Measurements from ENCODE around the gene SHKBP1.
"Not testable (repeated sequence)": the region's sequence is repeated elsewhere in the genome, so short reads cannot be mapped to it uniquely, and the experiment has no call there.

SHKBP1 gene

DNA sequence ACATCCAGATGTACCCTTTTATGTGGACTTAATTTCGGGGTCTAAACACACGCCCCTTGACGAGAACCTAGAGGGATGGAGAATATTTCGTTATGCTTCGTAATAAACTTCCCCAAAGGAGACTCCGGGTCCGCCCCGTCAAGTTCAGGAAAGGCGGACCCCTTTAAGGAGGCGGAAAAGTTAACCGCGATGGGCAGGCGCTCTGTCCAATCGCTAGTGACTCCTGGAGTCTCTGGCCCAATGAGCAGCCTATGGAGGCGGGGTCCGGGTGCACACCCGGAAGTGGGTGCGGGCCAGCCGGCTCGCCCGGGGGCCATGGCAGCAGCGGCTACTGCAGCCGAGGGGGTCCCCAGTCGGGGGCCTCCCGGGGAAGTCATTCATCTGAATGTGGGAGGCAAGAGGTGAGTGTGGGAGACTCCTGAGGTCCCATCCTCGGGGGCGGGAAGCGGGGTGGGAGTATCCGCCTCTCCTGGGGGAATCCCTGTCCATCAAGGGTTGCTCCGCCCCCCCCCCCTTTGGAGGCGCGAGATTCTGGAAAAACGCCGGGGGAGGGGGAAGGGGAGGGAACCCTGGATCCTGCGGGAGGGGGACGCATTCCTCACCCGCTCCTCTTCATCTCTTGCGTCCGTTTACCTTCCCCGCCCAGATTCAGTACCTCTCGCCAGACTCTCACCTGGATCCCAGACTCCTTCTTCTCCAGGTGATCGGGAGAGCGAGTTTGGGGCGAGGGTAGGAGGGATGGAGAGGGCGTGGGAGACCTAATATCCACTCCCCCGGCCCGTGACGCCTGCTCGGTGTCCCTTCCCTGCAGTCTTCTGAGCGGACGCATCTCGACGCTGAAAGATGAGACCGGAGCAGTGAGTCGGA lies at the start of gene SHKBP1:
TSS of gene SHKBP1 (plus strand) at position 289 of the 867 bp plus-strand sequence. CDS start at position 316, 27 bp downstream.
- no peak for TF ChIP-seq POLR2A (IDR thresholded peaks at IDR 0.05; ENCODE audit: low read depth, low read length)
- FAIRE-seq, result no peak
- peak; percentile 99 for DNase-seq (ENCODE audit: insufficient read length, low spot score)

- DNase-seq (ENCODE audit: insufficient read length, low spot score) (no peak), FAIRE-seq (no peak)
- no peak for TF ChIP-seq POLR2A (IDR thresholded peaks at IDR 0.05; ENCODE audit: low read depth, low read length)
These were observed 48.6 kb upstream of the SHKBP1 start for GRCh38 chr19:40528078-40528477.

GRCh38 chr19:40528533-40529092 lies 48.1 kb upstream of the SHKBP1 start:
- DNase-seq (ENCODE audit: insufficient read length, low spot score) (no peak), FAIRE-seq (no peak)
- TF ChIP-seq POLR2A (IDR thresholded peaks at IDR 0.05; ENCODE audit: low read depth, low read length), result no peak

- peak; percentile 100 for DNase-seq (ENCODE audit: insufficient read length, low spot score)
- no peak for TF ChIP-seq POLR2A (IDR thresholded peaks at IDR 0.05; ENCODE audit: low read depth, low read length)
- FAIRE-seq, result no peak
These were observed 47.3 kb upstream of the SHKBP1 start for GRCh38 chr19:40529093-40529954.

DNA sequence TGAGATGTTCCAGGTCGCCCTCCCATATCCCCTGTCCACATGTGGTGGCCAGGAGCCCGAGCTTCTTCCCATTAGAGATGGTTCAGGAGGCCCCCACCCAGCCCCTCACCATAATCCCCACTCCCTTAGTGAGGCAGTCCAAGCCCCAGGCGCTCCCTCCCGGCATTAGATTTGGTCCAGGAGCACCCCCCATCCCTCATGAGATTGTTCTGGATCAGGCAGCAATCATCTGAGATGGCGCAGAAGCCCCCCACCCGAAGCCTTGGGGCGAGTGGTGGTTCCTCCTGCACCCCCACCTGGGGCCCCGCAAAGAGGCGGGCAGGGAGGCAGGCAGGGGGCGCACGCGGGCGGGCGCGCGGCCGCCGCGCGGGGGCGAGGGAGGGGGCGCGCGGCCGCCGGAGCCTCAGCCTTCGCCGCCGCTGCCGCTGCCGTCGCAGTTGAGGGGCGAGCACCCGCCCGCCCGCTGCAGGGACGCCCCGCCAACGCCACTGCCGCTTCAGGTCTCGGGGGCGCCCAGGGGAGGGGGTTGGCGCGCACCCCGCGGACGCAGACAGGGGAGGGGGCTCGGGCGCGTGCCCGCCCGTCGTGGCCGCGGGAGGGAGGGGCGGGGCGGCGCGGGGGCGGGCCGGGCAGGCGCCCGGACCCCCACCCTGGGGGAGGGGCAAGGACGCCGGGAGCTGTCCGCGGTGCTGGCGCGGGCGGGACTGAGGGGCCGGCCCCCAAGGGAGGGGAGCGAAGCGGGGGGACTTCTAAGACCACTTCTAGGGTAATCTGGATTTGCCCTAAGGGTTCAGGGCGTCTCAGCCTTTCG lies 46.4 kb upstream of the SHKBP1 start:
- FAIRE-seq (no peak), DNase-seq (ENCODE audit: insufficient read length, low spot score) (no peak)
- TF ChIP-seq POLR2A (IDR thresholded peaks at IDR 0.05; ENCODE audit: low read depth, low read length), result no peak

GRCh38 chr19:40533508-40533907 lies 43.2 kb upstream of the SHKBP1 start:
- DNase-seq (ENCODE audit: insufficient read length, low spot score) (peak; percentile 55), FAIRE-seq (no peak)
- no peak for TF ChIP-seq POLR2A (IDR thresholded peaks at IDR 0.05; ENCODE audit: low read depth, low read length)

- TF ChIP-seq POLR2A (IDR thresholded peaks at IDR 0.05; ENCODE audit: low read depth, low read length), result no peak
These were observed 42.5 kb upstream of the SHKBP1 start for GRCh38 chr19:40534148-40534547.

DNA sequence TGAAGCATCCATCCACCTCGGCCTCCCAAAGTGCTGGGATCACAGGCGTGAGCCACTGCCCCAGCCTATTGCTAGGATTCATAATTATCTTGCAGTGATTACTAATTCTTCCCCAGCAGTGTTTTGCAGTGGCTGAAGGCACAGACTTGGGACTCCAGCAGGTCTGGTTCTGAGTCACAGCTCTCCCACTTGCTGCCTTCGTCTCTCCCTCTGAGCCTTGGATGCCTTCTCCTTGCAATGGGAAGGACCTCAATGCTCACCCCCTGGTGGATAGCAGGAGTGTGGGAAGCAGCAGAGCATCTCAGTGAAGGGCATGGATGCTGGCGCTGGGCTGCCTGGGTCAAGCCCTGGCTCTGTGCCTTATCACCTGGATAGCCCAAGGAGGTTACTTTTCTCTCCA lies 37.6 kb upstream of the SHKBP1 start:
- no peak for DNase-seq (ENCODE audit: insufficient read length, low spot score)
- FAIRE-seq, result no peak
- no peak for TF ChIP-seq POLR2A (IDR thresholded peaks at IDR 0.05; ENCODE audit: low read depth, low read length)

More at GRCh38 chr19:40534148-40534547, 42.5 kb upstream of the SHKBP1 start:
- no peak for FAIRE-seq
- DNase-seq (ENCODE audit: insufficient read length, low spot score), result no peak

DNA sequence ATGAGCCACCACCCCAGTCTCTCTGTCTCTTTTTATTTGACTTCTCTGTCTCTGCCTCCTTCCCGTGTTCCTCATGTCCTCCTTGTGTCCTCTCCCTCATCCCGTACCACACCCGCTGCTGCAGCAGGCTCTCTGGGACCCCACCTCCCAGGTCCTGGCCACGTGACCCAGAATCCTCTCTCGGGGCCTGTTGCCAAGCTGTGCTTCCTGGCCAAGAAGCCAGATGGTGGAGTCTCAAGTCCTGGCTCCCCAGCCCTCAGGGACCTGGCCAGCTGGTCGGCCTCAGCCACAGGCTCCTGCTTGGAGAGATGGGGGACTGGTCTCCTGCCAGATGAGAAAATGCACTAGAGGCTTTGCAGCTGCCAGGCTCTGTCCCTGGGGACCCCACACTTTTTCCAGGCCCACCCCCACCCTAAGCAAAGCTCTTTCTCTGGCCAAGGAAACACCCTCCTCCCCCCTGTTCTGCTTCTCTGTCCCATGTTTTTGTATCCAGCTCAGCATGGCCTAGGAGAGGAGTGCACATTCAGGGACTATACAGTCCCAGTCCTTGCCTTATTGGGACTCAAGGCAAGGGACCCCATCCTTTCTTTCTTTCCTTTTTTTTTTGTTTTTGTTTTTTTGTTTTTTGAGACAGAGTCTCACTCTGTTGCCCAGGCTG lies 34.3 kb upstream of the SHKBP1 start:
- TF ChIP-seq POLR2A (IDR thresholded peaks at IDR 0.05; ENCODE audit: low read depth, low read length), result no peak
- DNase-seq (ENCODE audit: insufficient read length, low spot score) (no peak), FAIRE-seq (no peak)

DNA sequence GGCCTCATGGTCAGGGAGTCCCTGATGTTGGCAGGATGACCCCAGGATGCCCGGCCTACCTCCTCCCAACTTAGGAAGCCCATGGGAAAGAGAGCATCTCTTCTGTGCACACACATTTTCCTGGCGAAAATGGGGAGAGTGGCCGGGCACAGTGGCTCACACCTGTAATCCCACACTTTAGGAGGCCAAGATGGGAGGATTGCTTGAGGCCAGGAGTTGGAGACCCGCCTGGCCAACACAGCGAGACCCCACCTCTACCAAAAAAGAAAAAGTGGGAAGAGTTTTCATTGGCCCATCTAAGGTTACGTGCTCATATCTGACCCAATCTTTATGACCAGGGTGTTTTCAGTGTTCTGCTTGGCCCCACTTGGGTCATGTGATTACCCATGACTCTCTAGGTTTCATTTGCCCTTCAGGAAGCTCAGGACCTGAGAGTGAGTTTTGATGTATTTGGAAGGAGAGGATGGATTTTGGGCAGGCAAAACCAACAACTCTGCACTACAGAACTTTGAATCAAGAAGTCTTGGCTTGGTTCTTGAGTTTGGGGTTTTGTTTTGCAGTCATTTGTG lies 33.6 kb upstream of the SHKBP1 start:
- no peak for TF ChIP-seq POLR2A (IDR thresholded peaks at IDR 0.05; ENCODE audit: low read depth, low read length)
- FAIRE-seq (no peak), DNase-seq (ENCODE audit: insufficient read length, low spot score) (no peak)

GRCh38 chr19:40546153-40546841 lies 30.4 kb upstream of the SHKBP1 start:
- FAIRE-seq; DNase-seq (ENCODE audit: insufficient read length, low spot score): not testable (repeated sequence)

GRCh38 chr19:40547190-40547589 lies 29.5 kb upstream of the SHKBP1 start:
- DNase-seq (ENCODE audit: insufficient read length, low spot score); FAIRE-seq: not testable (repeated sequence)

All from H54 (cell line).